ENCODE measurements around the gene FBXL17.

Gene FBXL17

DNA sequence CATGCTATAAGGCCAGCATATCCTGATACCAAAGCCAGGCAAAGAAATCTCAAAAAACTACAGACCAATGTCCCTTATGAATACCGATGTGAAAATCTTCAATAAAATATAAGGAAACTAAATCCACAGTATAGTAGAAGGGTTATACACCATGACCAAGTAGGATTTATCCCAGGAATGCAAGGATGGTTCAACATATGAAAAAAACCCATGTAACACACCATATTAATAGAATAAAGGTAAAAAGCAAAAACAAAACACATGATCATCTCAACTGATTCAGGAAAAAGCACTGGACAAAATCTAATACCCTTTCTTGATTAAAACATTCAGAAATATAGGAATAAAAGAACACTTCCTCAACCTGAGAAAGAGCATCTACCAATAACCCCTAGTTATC lies 6.1 kb downstream of the FBXL17 start:
- FAIRE-seq (no peak), DNase-seq (ENCODE audit: insufficient read length, low spot score) (no peak)

DNA sequence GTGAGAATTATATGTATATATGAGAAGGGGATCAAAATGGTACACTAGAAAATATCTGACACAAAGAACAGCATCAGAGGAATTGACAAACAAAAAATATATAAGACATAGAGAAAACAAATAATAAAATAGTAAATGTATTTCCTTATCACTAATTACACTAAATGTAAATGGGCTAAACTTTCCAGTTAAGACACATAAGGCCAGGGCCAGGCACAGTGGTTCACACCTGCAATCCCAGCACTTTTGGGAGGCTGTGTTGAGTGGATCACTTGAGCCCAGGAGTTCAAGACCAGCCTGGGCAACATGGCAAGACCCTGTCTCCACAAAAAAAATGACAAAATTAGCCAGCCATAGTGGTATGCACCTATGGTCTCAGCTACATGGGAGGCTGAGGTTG lies 8.5 kb downstream of the FBXL17 start:
- FAIRE-seq, result no peak
- DNase-seq (ENCODE audit: insufficient read length, low spot score), result no peak

DNA sequence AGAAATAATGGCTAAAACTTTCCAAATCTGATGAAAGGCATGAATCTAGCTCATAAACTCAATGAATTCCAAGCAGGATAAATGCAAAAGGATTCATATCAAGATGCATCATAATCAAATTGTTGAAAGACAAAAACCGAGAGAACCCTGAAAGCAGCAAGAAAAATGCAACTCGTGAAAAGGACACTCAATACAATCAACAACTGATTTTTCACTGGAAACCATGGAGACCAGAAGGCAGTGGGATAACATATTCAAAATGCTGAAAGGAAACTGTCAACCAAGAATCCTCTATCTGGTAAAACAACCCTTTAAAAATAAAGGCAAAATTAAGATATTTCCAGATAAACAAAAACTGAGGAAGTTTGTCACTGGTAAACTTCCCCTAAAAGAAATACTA lies 9.5 kb downstream of the FBXL17 start:
- DNase-seq (ENCODE audit: insufficient read length, low spot score), result no peak
- FAIRE-seq, result no peak

DNA sequence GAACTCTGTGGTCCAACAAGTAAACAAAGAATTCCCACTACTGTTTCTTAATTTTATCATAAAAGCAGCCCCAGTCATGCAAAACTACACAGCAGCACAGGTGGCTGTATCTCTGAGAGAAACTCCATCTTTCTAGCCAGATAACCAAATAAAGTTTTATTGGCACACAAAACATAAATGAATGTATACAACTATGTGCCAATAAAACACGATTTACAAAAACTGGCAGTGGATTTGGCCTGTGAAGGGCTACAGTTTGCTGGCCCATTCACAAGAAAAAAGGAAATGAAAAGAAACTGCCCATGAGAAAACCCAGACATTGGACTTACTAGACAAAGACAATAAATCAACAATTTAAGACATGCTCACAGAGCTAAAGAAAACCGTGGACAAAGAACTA lies 10.6 kb downstream of the FBXL17 start:
- no peak for DNase-seq (ENCODE audit: insufficient read length, low spot score)
- no peak for FAIRE-seq

DNA sequence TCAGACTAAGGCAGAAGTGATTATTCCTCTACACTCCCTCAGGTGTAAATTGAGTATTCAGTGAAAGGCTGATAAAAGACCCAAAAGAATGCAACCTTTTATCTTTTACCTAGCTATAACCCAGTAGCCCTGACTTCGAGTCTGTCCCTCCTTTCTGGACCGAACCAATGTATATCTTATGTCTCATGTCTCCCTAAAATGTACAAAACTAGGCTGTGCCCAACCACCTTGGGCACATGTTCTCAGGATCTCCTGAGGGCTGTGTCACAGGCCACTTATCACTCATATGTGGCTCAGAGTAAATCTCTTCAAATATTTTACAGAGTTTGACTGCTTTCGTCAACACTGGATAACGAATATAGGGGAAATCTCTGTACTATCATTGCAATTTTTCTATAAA lies 12.7 kb downstream of the FBXL17 start:
- DNase-seq (ENCODE audit: insufficient read length, low spot score) (no peak), FAIRE-seq (no peak)

DNA sequence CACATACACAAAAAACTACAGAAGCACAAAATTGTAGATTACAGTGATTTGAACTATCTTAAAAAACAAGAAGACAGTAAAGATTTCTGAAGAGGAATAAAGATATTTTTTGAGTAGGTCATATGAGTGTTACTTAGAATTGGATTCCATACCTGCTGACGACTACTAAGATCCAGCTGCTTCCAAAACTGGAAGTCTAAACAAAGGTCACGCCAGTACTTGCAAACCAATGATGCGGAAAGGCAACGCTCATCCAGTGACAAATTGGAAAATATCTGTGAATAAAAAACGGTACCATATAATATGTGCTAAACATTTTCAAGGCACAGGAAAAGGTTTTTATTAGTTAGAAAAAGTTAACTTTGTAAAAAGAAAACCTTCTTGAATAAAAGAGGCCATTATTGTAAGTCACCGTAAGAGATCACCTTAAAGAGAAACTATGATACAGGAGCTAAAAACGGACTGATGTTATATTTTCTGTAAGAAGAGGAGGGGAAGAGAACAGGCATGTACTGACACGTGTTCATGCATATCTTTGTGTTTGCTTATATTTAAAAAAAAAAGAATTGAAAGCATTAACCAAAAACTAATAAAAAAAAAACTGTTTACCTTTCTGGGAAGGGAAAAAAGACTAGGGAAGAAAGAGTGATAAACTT lies 14.1 kb downstream of the FBXL17 start:
- no peak for FAIRE-seq

DNA sequence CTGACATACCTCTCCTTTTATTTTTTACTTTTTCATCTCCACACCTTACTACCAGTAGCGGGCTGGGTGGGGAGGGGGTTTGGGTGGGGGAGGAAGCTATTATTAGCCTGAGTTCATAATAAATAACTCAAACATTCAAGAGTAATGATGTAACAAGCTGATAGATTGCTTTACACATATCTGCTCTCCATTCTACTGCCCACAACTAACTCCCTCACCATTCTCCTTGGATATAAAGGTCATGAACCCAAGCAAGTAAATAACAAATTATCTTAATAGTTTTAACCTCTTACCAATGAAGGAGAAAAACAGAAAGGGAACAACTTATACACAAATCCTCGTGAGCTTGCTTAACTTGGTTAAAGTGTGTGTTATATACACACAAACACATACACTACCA lies 15.4 kb downstream of the FBXL17 start:
- FAIRE-seq, result no peak
- no peak for DNase-seq (ENCODE audit: insufficient read length, low spot score)

More for the DNA sequence above, 14.1 kb downstream of the FBXL17 start:
- DNase-seq (ENCODE audit: insufficient read length, low spot score), result no peak

DNA sequence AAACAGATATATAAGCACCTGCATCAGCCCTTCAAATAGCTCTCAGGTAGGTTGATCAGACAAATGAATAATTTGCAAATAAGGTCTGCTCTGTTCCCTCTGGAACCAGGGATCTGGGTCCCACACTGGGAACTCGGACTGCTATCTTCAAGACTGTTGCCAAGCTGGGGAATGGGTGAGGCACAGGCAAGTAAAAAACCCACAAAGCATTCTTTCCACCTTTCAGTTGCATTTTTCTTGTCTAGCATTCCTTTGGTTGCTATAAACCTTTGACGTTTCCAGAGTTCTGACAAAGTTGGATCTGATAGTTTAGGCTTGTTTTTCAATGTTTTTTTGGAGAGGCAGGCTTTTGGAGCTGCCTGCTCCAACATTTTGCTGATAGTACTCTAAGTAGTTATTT lies 20.1 kb downstream of the FBXL17 start:
- DNase-seq (ENCODE audit: insufficient read length, low spot score), result no peak
- no peak for FAIRE-seq

DNA sequence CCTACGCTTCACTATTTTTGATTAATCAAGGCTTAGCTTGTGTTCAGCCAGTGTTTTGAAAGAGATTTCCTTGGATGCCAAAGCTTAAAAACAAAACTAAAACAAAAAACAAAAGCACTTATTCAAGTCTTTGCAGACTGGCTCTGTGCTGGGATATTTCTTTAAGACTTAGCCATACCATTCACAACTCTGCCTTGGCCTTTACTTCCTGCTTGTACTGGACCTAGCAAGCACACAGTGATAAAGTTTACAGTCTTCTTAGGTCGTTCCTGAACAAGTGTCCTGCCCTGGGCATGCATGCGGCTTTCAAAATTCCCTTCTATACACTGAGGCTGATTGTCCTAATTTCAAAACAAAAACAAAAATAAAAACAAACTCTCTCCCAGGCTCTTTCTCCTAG lies 20.7 kb downstream of the FBXL17 start:
- no peak for DNase-seq (ENCODE audit: insufficient read length, low spot score)
- FAIRE-seq, result no peak

DNA sequence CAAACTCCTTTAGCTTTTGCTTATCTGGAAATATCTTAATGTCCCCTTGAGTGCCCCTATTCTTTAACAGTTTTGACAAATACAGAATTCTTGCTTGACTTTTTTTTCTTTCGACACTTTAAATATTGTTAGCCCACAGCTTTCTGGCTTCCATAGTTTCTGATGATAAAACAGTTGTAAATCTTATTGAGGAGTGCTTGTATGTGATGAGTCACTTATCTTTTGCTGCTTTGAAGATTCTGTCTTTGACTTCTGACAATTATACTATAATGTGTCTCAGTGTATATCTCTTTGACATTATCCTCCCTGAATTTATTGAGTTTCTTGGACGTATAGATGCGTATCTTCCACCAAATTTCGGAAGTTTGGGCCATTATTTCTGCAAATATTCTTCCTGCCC lies 21.6 kb downstream of the FBXL17 start:
- FAIRE-seq (no peak), DNase-seq (ENCODE audit: insufficient read length, low spot score) (no peak)

DNA sequence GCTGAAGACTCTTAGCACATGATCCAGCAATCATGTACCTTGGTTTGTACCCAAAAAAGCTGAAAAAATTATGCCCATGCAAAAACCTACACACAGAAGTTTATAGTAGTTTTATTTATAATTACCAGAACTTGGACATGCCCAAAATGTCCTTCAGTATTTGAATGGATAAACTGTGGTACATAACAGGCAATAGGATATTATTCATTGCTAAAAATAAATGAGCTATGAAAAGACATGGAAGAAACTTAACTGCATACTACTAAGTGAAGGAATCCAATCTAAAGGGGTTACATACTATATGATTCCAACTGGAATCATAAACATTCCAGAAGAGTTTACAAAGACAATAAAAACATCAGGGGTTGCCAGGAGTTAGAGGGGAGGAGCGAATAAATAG lies 25.6 kb downstream of the FBXL17 start:
- FAIRE-seq, result no peak

DNA sequence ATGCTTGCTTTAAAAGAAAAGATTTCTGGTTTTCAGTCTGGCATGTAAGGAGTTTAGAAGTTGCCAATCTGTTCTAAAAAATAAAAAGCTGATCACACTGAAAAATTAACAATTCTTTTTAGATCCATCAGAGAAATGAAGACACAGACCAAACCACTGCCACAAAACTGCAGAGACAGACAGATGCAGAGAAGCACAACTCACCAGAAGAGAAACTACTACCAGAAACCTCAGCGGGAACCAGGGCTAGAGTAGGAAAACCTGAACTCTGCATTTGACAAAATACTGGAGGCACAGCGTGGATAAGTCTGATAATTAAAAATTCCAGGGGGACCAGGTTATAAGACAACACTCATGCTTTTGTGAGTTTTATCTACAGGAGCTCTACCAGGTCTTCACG lies 28.8 kb downstream of the FBXL17 start:
- DNase-seq (ENCODE audit: insufficient read length, low spot score), result no peak
- no peak for FAIRE-seq

More for the DNA sequence above, 25.6 kb downstream of the FBXL17 start:
- DNase-seq (ENCODE audit: insufficient read length, low spot score), result no peak

DNA sequence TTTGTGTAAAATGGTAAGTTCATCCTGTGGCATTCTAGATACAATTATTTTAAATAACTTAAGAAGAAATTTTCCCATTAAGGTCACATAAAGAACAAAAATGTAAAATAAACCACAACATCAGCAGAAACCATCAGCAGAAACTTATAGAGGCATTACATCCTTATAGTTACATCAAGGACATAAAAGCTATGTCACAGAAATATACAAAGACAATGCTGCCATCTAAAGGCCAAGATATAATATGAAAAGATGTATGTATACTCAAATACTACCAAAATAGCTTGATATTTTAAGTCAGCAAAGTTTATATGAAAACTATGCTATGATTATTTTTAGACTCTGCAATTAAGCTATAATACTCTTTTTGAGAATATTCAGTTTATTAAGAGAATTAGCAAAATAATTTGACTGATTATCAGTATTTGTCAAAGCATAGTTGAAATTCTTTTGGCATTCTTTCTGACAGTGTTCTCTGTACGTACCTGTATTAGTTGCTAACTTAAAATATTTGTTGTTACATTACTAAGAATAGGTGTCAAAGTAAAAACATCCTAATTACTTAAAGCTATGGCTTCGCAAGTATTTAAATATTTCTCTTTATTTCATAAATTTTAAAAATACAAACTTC lies 36.2 kb downstream of the FBXL17 start:
- FAIRE-seq, result no peak
- peak; percentile 4 for DNase-seq (ENCODE audit: insufficient read length, low spot score)

DNA sequence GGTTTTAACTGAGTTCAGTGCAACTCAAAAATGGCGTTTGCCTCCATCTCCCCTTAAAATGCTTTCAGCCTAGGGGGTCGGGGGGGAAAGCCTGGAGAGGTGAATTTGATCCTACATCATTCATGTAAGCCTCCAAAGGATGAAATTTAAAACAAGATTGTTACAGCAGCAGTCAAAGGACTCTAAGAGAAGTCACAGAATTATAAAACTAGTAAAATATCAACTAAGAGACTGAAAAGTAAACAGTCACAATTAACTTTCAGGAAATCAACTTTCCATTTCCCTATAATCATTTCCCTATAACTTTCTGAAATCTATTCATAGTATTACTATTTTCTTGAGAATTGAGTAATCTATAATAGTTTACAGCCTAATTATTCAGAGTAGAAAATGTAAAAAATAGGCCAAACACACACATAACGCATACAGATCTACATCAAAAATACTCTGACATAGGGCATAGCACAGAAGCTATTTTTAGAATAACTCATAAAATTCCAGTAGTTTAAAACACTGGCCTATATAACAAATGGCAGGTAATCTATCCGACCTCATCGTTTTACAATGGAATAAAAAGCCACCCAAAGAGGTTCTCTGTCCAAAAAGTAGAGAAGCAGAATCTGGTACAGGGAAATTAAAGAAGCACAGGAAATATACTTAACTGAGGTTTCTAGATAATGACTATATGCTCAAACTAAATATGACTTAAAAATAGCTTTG lies 37.6 kb downstream of the FBXL17 start:
- DNase-seq (ENCODE audit: insufficient read length, low spot score) (no peak), FAIRE-seq (no peak)

DNA sequence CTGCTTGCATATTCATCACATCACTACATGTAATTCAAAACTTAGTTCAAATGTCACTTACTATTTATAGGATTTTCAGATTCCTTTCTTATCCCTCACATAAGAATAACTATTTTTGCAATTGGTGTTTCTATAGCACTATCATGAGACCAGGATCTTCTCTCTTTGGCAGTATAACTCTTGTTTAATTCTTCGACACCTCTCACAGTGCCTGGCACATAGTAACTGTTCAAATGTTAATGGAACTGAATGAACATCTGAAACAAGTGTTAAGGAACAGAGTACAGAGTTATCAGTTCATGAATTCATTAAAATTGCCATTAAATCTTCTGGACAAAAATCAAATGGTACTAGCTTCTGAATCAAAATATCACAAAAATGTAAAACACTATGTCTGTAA lies 40.0 kb downstream of the FBXL17 start:
- FAIRE-seq (no peak), DNase-seq (ENCODE audit: insufficient read length, low spot score) (no peak)

DNA sequence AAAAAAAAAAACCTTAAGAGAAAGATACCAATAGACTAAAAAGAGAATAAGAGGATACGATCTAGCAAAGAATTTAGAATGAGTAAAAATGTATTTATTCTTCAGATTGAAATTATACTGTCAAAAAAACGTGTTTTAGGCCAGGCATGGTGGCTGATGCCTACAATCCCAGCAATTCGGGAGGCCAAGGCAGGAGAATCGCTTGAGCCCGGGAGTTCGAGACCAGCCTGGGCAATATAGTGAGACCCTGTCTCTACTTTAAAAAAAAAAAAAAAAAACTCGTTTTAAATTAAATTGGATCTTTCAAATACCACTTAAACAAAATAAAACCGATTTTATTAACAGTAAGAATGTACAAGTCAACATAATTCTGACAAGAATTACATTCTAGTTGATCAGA lies 41.8 kb downstream of the FBXL17 start:
- DNase-seq (ENCODE audit: insufficient read length, low spot score), result no peak
- no peak for FAIRE-seq

DNA sequence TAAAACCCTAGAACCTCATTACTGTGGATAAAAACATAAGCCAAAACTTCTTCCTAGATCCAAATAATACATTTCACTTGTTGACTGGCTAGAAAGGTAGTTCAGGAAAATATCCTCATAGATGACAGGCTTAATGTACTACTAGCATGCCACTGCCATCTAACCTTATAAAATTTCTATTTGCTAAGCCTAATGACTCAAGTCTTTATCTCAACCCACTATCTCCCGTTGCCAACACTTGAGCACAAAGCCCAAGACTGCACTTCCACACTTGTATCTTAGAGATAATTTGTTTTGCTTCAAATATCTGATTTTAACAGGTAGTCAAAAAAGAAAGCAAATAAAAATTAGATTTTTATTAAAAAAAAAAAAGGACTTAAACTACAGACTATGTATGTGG lies 42.7 kb downstream of the FBXL17 start:
- no peak for FAIRE-seq

DNA sequence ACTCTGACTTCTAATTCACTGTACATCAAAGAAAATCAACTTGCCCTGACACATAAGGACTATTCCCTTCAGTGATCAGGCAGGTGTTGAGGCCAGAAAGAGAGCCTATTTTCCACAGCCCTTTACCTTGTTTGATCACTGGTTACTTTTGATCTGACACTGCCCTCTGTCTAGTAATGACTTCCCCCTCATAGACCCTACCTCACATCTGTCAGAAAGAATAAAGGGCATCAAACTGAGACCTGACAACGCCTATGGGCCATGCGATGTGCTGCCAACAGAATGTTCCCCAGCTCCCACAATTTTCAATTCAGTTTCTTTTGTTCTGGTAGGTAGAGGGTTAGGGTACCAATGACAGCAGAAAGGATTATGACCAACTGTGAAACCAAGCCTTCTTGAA lies 47.7 kb downstream of the FBXL17 start:
- no peak for FAIRE-seq
- DNase-seq (ENCODE audit: insufficient read length, low spot score), result no peak

More for the DNA sequence above, 42.7 kb downstream of the FBXL17 start:
- no peak for DNase-seq (ENCODE audit: insufficient read length, low spot score)

DNA sequence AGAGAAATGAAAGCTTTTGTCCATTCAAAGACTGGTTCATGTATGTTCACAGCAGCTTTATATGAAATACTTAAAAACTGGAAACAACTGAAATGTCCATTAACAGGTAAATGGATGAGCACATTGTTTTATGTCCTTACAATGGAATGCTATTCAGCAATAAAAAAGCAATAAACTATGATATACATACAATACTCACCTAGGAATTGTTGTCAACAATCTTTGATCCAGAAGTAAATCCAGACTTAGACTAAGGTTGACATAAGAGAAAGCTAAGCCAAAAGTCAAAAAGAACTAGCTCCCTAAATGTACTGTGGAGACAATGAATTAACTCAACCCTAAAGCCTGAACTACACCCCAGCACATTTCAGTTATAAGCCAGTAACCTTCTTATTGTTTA lies 54.9 kb downstream of the FBXL17 start:
- DNase-seq (ENCODE audit: insufficient read length, low spot score), result no peak
- no peak for FAIRE-seq

DNA sequence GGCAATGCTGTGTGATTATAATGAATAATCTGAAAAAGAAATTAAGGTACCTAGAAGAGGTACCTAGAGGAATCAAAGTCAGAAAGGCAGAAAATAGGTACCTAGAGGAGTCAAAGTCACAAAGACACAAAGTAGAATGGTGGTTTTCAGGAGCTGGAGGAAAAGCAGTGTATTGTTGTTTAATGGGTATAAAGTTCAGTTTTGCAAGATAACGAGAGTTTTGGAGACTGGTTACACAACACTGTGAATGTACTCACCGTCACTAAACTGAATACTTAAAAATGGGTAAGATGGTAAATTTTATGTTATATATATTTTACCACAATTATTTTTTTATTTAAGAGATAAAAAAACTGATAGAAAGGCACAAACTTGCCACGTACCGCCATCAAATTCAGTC lies 57.0 kb downstream of the FBXL17 start:
- DNase-seq (ENCODE audit: insufficient read length, low spot score) (no peak), FAIRE-seq (no peak)

DNA sequence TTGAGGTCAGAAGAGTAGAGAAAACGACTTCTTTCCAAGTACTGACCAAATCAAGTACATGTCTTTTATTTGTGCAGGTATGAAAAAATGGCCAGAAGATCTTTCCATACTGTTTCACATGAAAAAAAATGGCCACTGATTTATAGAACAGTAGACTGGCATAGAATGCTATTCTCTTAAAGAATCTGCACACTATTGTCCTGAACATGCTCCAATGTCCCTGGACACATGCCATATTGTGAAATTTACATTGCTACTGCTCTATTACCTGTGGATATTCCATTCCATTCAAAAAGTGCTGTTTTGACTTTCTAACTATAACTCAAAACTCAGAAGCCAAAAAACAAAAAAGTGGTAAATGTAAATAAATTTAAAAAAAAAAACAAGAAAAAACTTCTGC lies 60.6 kb downstream of the FBXL17 start:
- FAIRE-seq, result no peak

DNA sequence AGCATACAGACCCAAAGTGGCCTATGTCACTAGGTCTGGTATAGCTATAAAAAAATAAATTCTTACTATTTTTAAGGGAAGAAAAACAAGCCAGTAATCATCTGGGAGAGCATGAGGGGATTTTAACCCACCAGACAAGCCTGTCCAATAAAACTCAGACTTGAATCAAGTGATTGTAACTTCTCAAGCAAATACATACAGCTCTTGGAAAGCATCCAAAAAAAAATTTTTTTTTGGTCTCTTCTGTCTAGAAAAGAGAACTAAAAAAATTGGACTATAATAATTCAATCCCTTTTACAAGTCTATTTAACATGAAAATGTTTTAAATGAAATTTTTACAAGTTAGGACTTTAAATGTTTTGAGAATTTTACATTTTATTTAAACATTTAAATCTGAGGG lies 61.7 kb downstream of the FBXL17 start:
- FAIRE-seq, result no peak
- DNase-seq (ENCODE audit: insufficient read length, low spot score), result no peak

More for the DNA sequence above, 60.6 kb downstream of the FBXL17 start:
- no peak for DNase-seq (ENCODE audit: insufficient read length, low spot score)

Data from HTR-8/SVneo (cell line).